ENCODE results near the gene FRZB.

- TF ChIP-seq CTCF (IDR thresholded peaks at IDR 0.05): no peak
- no peak for TF ChIP-seq EZH2 (IDR thresholded peaks at IDR 0.05)
- TF ChIP-seq EZH2phosphoT487 (IDR thresholded peaks at IDR 0.05): no peak
Measured at GRCh38 chr2:182817558-182817957, 48.9 kb downstream of the FRZB start.
